ENCODE results near the gene NTRK2.

Gene NTRK2

GRCh38 chr9:84940294-84940693, 270.8 kb downstream of the NTRK2 start:
- H3K4me3 ChIP-seq (ENCODE audit: low read depth, low read length), result no peak overlapping the region
- DNase-seq (ENCODE audit: low read depth), result no peak
- no peak for TF ChIP-seq CTCF (IDR thresholded peaks at IDR 0.05; ENCODE audit: low read depth, low read length, missing control alignments)

GRCh38 chr9:84941792-84942191, 272.3 kb downstream of the NTRK2 start:
- TF ChIP-seq CTCF (IDR thresholded peaks at IDR 0.05; ENCODE audit: low read depth, low read length, missing control alignments), result no peak
- no peak overlapping the region for H3K4me3 ChIP-seq (ENCODE audit: low read depth, low read length)
- no peak for DNase-seq (ENCODE audit: low read depth)

GRCh38 chr9:84943482-84944050, 274.0 kb downstream of the NTRK2 start:
- no peak overlapping the region for H3K4me3 ChIP-seq (ENCODE audit: low read depth, low read length)
- no peak for TF ChIP-seq CTCF (IDR thresholded peaks at IDR 0.05; ENCODE audit: low read depth, low read length, missing control alignments)
- DNase-seq (ENCODE audit: low read depth), result no peak

- TF ChIP-seq CTCF (IDR thresholded peaks at IDR 0.05; ENCODE audit: low read depth, low read length, missing control alignments), result no peak
- DNase-seq (ENCODE audit: low read depth), result no peak
- no peak overlapping the region for H3K4me3 ChIP-seq (ENCODE audit: low read depth, low read length)
Measured at GRCh38 chr9:84945878-84946538, 276.5 kb downstream of the NTRK2 start.

- H3K4me3 ChIP-seq (ENCODE audit: low read depth, low read length), result no peak overlapping the region
- DNase-seq (ENCODE audit: low read depth), result no peak
- no peak for TF ChIP-seq CTCF (IDR thresholded peaks at IDR 0.05; ENCODE audit: low read depth, low read length, missing control alignments)
Measured at GRCh38 chr9:84947412-84947972, 278.0 kb downstream of the NTRK2 start.

- no peak for TF ChIP-seq CTCF (IDR thresholded peaks at IDR 0.05; ENCODE audit: low read depth, low read length, missing control alignments)
- no peak overlapping the region for H3K4me3 ChIP-seq (ENCODE audit: low read depth, low read length)
- DNase-seq (ENCODE audit: low read depth), result no peak
Measured at GRCh38 chr9:84949258-84949657, 279.7 kb downstream of the NTRK2 start.

GRCh38 chr9:84949971-84950370, 280.4 kb downstream of the NTRK2 start:
- no peak for TF ChIP-seq CTCF (IDR thresholded peaks at IDR 0.05; ENCODE audit: low read depth, low read length, missing control alignments)
- H3K4me3 ChIP-seq (ENCODE audit: low read depth, low read length), result no peak overlapping the region

More at GRCh38 chr9:84949971-84950370, 280.4 kb downstream of the NTRK2 start:
- no peak for DNase-seq (ENCODE audit: low read depth)

Data from GM12864 (cell line).